Ovary (tissue), 3 donors: ENCODE measurements around the gene OR52I1.

Source experiments
- POLR2A ChIP-seq: fragments of 450-650 bp; IDR thresholded peaks from one replicate; pipeline ENCODE4 v1.6.1; 2017; ENCODE audit warnings: antibody characterized with exemption, mild to moderate bottlenecking, moderate library complexity
- TF ChIP-seq, protein P1 (sequence below), 3 donors: fragments of 450-650 bp in 2 of 3; fragments of 200-600 bp in 1 of 3; IDR thresholded peaks; one replicate each; pipeline versions ENCODE4 v1.5.1 to v1.8.0; 2016 to 2022; ENCODE audit warnings: antibody characterized with exemption in 3 of 3, mild to moderate bottlenecking in 1 of 3
- donor health status: DM: no; HTN: no; CAD: no.

DNA sequence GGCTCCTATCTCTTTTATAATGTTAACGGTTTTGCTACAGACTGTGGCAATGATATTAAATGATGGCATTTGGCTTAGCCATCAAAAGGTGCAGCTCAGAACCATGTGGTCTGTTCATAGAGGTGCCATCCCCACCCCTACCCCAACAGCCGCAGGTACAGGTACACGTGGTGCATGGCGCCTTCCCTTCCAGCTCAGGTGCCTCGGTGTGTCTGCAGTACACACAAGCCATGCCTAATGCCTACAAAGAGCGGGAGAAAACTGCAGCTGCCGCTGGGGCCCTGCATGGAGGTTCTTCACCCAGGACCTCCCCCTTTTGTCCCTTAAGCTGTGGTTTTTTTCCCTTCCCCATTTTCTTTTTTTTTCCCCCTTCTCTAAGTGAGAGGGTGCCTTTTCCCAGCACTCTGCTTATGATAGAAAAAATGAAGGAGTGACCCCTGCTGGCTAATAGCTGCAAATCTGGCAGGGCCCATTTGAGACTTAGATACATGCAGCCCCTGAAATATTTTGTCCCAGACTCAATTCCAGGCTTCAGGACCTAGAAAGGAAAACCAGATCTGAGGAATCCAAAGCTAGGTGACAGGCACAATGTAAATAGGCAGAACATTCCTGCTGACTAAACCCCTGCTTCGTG, 42.4 kb upstream of the OR52I1 start:
- TF ChIP-seq, protein P1, sequence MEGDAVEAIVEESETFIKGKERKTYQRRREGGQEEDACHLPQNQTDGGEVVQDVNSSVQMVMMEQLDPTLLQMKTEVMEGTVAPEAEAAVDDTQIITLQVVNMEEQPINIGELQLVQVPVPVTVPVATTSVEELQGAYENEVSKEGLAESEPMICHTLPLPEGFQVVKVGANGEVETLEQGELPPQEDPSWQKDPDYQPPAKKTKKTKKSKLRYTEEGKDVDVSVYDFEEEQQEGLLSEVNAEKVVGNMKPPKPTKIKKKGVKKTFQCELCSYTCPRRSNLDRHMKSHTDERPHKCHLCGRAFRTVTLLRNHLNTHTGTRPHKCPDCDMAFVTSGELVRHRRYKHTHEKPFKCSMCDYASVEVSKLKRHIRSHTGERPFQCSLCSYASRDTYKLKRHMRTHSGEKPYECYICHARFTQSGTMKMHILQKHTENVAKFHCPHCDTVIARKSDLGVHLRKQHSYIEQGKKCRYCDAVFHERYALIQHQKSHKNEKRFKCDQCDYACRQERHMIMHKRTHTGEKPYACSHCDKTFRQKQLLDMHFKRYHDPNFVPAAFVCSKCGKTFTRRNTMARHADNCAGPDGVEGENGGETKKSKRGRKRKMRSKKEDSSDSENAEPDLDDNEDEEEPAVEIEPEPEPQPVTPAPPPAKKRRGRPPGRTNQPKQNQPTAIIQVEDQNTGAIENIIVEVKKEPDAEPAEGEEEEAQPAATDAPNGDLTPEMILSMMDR (IDR thresholded peaks at IDR 0.05), result no peak
- no peak for TF ChIP-seq POLR2A
